Measurements from ENCODE around the gene PRKAR2B.

GRCh38 chr7:107138696-107139420, 94.4 kb downstream of the PRKAR2B start:
- TF ChIP-seq CTCF (IDR thresholded peaks at IDR 0.05) (no peak), POLR2AphosphoS5 (IDR thresholded peaks at IDR 0.05) (no peak)

Data from breast epithelium (tissue), 3 donors.